HepG2 (cell line): ENCODE measurements around the gene PNLDC1. TPM values are rescaled to one million over a fixed set of nuclear protein-coding genes. Genes with fewer than 3 reads are reported as not detected.

Experiments
- ATAC-seq: fragments of 200-7000 bp; cut with Tn5 transposase; 3 replicates; pipeline ENCODE4 v1.9.1; 2020; ENCODE audit warnings: mild to moderate bottlenecking, moderate library complexity
- BruUV-seq: library from RNA; stranded (reverse); fragments of 400-500 nt; replicated peaks from 2 replicates; lab custom pipeline; 2021; lab: Mats Ljungman, UMichigan
- CTCF ChIA-PET: fragments of 300-600 bp; formaldehyde crosslinking; extraction: SDS; loops from one replicate; lab custom pipeline; 2021; ENCODE audit warnings: low total read pairs, inconsistent platforms, low intra/inter-chr PET ratio; lab: Yijun Ruan, JAX
- POLR2A ChIA-PET: fragments of 350-600 bp; sonication (Branson Sonifier 250); formaldehyde crosslinking; loops from one replicate; lab custom pipeline; 2020; ENCODE audit warnings: antibody characterized with exemption, inconsistent platforms; lab: Yijun Ruan, JAX
- DNase-seq: peaks from one replicate; pipeline ENCODE4 v3.0.0-alpha.2; 2015; ENCODE audit warnings: low spot score
- FAIRE-seq: peaks from 3 replicates; lab custom pipeline; 2011; peaks lifted over from hg19 to GRCh38; lab: Jason Lieb, UNC
- H2AFZ ChIP-seq: one replicate; pipeline ENCODE4 v1.6.1; 2011; ENCODE audit warnings: low read length, inconsistent platforms
- H3K27ac ChIP-seq: fragments of 300-600 bp; 3 replicates; pipeline ENCODE4 v1.8.0; 2011; ENCODE audit warnings: mixed run types, mild to moderate bottlenecking, mixed read lengths, low read length, inconsistent platforms; ENCODE audit not compliant: insufficient read depth; ENCODE audit errors: extremely low read length
- H3K27me3 ChIP-seq, 2 experiments: fragments of 200-600 bp in 1 of 2; 2 replicates in 1 of 2; 3 replicates in 1 of 2; pipeline versions ENCODE4 v1.6.0 to v1.8.0; 2011; ENCODE audit warnings: low read length in 2 of 2, mild to moderate bottlenecking in 2 of 2, moderate library complexity in 2 of 2, inconsistent platforms in 1 of 2; ENCODE audit not compliant: insufficient read depth in 2 of 2, control insufficient read depth in 1 of 2
- H3K36me3 ChIP-seq, 2 experiments: fragments of 200-600 bp in 1 of 2; replicated peaks in 1 of 2; 2 replicates in 1 of 2; 3 replicates in 1 of 2; pipeline versions ENCODE4 v1.5.1 to v1.8.0; 2011; ENCODE audit warnings: low read length in 2 of 2, inconsistent platforms in 1 of 2; ENCODE audit not compliant: insufficient read depth in 2 of 2, control insufficient read depth in 1 of 2
- H3K4me1 ChIP-seq: 2 replicates; pipeline ENCODE4 v1.5.1; 2012; ENCODE audit warnings: low read length, inconsistent platforms; ENCODE audit not compliant: insufficient read depth
- H3K4me2 ChIP-seq: 2 replicates; pipeline ENCODE4 v1.6.0; 2011; ENCODE audit warnings: low read depth, low read length, inconsistent platforms
- H3K4me3 ChIP-seq, 3 experiments: fragments of 200-600 bp in 1 of 3; sonication (generic), shearing (Covaris generic) in 1 of 3; replicated peaks in 1 of 3; 2 replicates each; pipeline ENCODE4 v1.5.1; 2011 to 2016; ENCODE audit warnings: low read length in 3 of 3, inconsistent platforms in 2 of 3, low read depth in 2 of 3, mild to moderate bottlenecking in 2 of 3, control low read depth in 1 of 3, mixed read lengths in 1 of 3; ENCODE audit not compliant: insufficient read depth in 1 of 3
- H3K79me2 ChIP-seq: one replicate; pipeline ENCODE4 v1.6.1; 2011; ENCODE audit warnings: low read length, inconsistent platforms; ENCODE audit not compliant: insufficient read depth
- H3K9ac ChIP-seq: 2 replicates; pipeline ENCODE4 v1.6.0; 2011; ENCODE audit warnings: mild to moderate bottlenecking, low read depth, low read length, inconsistent platforms; ENCODE audit not compliant: insufficient read depth
- H3K9me3 ChIP-seq: 2 replicates; pipeline ENCODE4 v1.5.1; 2012; ENCODE audit warnings: mild to moderate bottlenecking, low read length
- H4K20me1 ChIP-seq: 2 replicates; pipeline ENCODE4 v1.6.0; 2011; ENCODE audit warnings: inconsistent platforms, mild to moderate bottlenecking, low read length, moderate library complexity; ENCODE audit not compliant: insufficient read depth
- ZFP36L1 ChIP-seq: sonication (generic); formaldehyde crosslinking; IDR thresholded peaks from 2 replicates; pipeline ENCODE4 v1.8.0; 2022; ENCODE audit warnings: mild to moderate bottlenecking, missing genetic modification reagents, moderate library complexity
- ZNF331 ChIP-seq: sonication (generic); formaldehyde crosslinking; IDR thresholded peaks from 2 replicates; pipeline ENCODE4 v1.4.0; 2020; ENCODE audit warnings: missing genetic modification reagents
- WGBS: methylation state at CpG from one replicate; pipeline ENCODE4 v1.1.6; 2017; ENCODE audit warnings: low lambda C conversion rate; 5-methylcytosine and 5-hydroxymethylcytosine counted together
- in situ Hi-C: cut with HindIII; loops from 2 replicates; pipeline ENCODE4 v1.10.0; 2017; ENCODE audit warnings: low pct_unique_long_range_greater_than_20kb; ENCODE audit not compliant: extremely low pct_ligation_motif_present
- intact Hi-C: fragments of 100-400 bp; cut with micrococcal nuclease; formaldehyde crosslinking; loops from one replicate; pipeline ENCODE4 v1.10.0; 2022; ENCODE audit not compliant: unreplicated experiment
- polyA plus RNA-seq, 8 experiments: library from polyadenylated mRNA; depleted of rRNA in 3 of 8; stranded (reverse) in 7 of 8; unstranded in 1 of 8; fragments of >200 nt; fragmentation: Illumina TruSeq in 4 of 8; extraction: Trizol in 4 of 8; gene quantifications; 2 replicates each; pipeline versions ENCODE4 v1.2.1 to v1.2.3, GENCODE V29; 2011 to 2016; ENCODE audit warnings: low read depth in 4 of 8, missing spikeins in 1 of 8, mixed read lengths in 1 of 8; ENCODE audit not compliant: insufficient read depth in 1 of 8
- total RNA-seq, 5 experiments: library from RNA; depleted of rRNA; stranded (reverse); fragments of >200 nt; fragmentation: Illumina TruSeq; extraction: Trizol; gene quantifications; 2 replicates each; pipeline ENCODE4 v1.2.3, GENCODE V29; 2016; ENCODE audit warnings: low read depth in 1 of 5
- TF ChIP-seq, protein P1 (sequence below): sonication (generic); formaldehyde crosslinking; IDR thresholded peaks from 2 replicates; pipeline ENCODE4 v1.5.1; 2020; ENCODE audit warnings: mild to moderate bottlenecking, missing genetic modification reagents
- TF ChIP-seq, protein P2 (sequence below): IDR thresholded peaks from 2 replicates; pipeline ENCODE4 v1.6.1; 2016; ENCODE audit warnings: control low read depth

PNLDC1 gene
- total and polyA plus RNA-seq, 2 of the 13 experiments (the other 11 are each of a cell fraction or from before 2014, with no cell fraction given), result not detected

DNA sequence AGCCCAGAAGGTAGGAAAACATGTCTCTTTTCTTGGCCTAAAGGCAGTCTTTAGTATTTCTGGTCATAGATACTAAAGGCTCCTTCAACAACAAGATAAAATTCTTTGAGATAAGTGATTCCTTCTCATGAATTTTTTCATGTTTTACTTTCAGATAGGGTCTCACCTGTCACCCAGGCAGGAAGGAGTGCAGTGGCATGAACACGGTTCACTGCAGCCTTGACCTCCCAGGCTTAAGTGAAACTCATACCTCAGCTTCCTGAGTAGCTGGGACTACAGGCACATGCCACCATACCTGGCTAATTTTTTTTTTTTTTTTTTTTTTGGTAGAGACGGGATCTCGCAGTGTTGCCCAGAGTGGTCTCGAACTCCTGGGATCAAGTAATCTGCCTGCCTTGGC lies 9.1 kb downstream of the PNLDC1 start (continued):
- TF ChIP-seq, protein P1, sequence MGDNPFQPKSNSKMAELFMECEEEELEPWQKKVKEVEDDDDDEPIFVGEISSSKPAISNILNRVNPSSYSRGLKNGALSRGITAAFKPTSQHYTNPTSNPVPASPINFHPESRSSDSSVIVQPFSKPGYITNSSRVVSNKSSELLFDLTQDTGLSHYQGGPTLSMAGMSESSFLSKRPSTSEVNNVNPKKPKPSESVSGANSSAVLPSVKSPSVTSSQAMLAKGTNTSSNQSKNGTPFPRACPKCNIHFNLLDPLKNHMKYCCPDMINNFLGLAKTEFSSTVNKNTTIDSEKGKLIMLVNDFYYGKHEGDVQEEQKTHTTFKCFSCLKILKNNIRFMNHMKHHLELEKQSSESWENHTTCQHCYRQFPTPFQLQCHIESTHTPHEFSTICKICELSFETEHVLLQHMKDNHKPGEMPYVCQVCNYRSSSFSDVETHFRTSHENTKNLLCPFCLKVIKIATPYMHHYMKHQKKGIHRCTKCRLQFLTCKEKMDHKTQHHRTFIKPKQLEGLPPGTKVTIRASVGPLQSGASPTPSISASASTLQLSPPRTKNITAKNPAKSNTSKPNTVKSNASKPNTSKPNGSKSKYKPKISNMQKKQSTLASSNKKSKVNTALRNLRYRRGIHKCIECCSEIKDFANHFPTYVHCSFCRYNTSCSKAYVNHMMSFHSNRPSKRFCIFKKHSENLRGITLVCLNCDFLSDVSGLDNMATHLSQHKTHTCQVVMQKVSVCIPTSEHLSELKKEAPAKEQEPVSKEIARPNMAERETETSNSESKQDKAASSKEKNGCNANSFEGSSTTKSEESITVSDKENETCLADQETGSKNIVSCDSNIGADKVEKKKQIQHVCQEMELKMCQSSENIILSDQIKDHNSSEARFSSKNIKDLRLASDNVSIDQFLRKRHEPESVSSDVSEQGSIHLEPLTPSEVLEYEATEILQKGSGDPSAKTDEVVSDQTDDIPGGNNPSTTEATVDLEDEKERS (CRISPR knock-in tag), result no peak
- TF ChIP-seq, protein P2, sequence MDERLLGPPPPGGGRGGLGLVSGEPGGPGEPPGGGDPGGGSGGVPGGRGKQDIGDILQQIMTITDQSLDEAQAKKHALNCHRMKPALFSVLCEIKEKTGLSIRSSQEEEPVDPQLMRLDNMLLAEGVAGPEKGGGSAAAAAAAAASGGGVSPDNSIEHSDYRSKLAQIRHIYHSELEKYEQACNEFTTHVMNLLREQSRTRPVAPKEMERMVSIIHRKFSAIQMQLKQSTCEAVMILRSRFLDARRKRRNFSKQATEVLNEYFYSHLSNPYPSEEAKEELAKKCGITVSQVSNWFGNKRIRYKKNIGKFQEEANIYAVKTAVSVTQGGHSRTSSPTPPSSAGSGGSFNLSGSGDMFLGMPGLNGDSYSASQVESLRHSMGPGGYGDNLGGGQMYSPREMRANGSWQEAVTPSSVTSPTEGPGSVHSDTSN (CRISPR knock-in tag), result no peak
- no peak for TF ChIP-seq ZNF331 (CRISPR knock-in tag)

DNA sequence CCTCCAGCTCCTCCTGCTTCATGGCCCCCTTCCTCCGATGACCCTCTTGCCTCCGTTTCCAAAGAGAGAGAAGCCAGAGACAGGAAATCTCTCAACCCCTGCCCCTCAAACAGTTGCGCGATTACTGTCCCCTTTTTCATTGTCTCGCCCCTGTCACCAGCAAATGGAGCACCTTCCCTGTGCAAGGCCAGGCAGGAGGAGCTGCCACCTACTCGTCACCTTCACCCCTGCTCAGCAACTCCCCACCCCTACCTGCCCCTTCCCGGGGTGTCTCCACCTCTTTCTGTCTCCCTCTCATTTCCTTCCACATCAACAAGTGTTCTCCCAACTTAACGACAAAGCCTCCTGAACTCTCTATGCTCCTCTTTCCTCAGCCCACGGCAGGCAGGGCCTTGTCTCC lies 13.7 kb downstream of the PNLDC1 start:
- DNase-seq (no peak), ATAC-seq (no peak), FAIRE-seq (no peak)
- Histone ChIP-seq H3K79me2 (no peaks in the 10 kb centered on the region), H4K20me1 (no peaks in the 10 kb centered on the region), H3K4me1 (no peaks in the 10 kb centered on the region), H2AFZ (no peak overlapping the region), H3K4me2 (no peak overlapping the region), H3K9ac (no peak overlapping the region), H3K9me3 (no peaks in the 10 kb centered on the region), H3K36me3 (no peaks in the 10 kb centered on the region), H3K27me3 (peaks cover 3 to 43% of the 10 kb centered on the region in 2 experiments; a peak in 4 of 5 replicates), H3K27ac (no peak overlapping the region), H3K4me3 (no peak overlapping the region)
- intact Hi-C loops, result no loop called here
- ChIA-PET POLR2A (no interaction called here), CTCF (no interaction called here)
- 55% methylated on average over 9 of the region's 9 CpGs for WGBS
- TF ChIP-seq ZFP36L1, result no peak
- in situ Hi-C loops, result no loop called here
- no TSS peak for BruUV-seq
